NCI-H1092 (cell line): Measurements from ENCODE around the gene UTS2R.
"Not testable (repeated sequence)": the region's sequence is repeated elsewhere in the genome, so short reads cannot be mapped to it uniquely, and the experiment has no call there.

ENCODE experiments used
- DNase-seq: peaks from one replicate; lab custom pipeline; 2025; lab: John Stamatoyannopoulos, UW

UTS2R gene

GRCh38 chr17:82408938-82409318, 37.4 kb downstream of the UTS2R start:
- no peak for DNase-seq

DNA sequence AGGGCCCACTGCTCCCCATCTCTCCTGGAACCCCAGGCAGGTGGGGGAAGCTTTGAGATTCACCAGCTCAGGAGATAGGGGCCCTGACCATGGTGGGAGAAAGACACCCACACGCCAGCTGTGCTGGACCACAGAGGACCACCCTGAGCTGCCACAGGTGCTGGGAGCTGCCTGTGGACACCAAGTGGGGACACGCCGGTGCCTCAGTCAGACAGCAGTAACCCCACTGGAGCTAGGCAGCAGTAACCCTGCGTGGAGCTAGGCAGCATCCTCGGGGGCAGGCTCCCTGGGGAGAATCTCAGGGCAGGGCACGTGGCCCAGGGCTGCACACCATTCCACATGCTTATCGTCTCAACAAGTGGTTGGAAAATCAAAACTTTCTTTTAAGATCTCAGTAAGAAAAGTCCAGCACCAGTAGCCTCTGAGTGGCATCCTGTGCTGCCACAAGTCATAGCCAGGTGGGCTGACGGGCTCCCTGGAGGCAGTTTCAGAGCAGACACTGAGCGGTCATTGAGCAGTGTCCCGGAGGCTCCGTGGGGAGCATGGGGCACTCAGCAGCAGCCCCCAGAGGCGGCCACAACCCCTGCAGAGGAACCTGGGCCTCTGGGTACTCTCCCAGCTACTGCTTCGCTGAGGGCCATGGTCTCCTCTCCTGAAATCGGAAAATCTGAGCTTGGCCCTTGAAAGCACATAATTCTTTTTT, 38.6 kb downstream of the UTS2R start:
- DNase-seq: no peak

GRCh38 chr17:82411396-82412053, 40.0 kb downstream of the UTS2R start:
- DNase-seq: no peak

- DNase-seq: not testable (repeated sequence)
These were observed 40.5 kb downstream of the UTS2R start for GRCh38 chr17:82412081-82412480.

- DNase-seq: peak; percentile 86
These were observed 41.3 kb downstream of the UTS2R start for GRCh38 chr17:82412535-82413520.

- DNase-seq: peak; percentile 27
These were observed 43.1 kb downstream of the UTS2R start for GRCh38 chr17:82414548-82415281.

GRCh38 chr17:82415336-82415735, 43.8 kb downstream of the UTS2R start:
- DNase-seq: no peak

DNA sequence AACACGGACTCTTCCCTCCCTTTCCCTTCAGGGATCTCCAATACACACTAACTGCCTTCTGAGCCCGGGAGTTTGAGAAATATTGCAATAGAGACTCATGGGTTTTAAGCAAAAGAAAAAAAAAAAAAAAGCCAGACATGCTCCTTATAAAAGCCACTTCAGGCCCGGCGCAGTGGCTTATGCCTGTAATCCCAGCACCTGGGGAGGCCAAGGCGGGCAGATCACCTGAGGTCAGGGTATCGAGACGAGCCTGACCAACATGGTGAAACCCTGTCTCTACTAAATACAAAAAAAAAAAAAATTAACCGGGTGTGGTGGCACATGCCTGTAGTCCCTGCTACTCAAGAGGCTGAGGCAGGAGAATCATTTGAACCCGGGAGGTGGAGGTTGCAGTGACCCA, 44.2 kb downstream of the UTS2R start:
- no peak for DNase-seq

- DNase-seq: no peak
These were observed 44.7 kb downstream of the UTS2R start for GRCh38 chr17:82416264-82416663.

- no peak for DNase-seq
These were observed 45.2 kb downstream of the UTS2R start for GRCh38 chr17:82416771-82417170.

- peak; percentile 82 for DNase-seq
These were observed 46.7 kb downstream of the UTS2R start, which contains the start of the genes HEXD and OGFOD3 for GRCh38 chr17:82418001-82418986. Gene HEXD (plus strand): TSS chr17:82418347. CDS start chr17:82419800, 1,453 bp downstream. Gene OGFOD3 (minus strand): TSS chr17:82418586. CDS start chr17:82418485, 101 bp downstream.

GRCh38 chr17:82419540-82419939, 48.0 kb downstream of the UTS2R start:
- no peak for DNase-seq

- DNase-seq: no peak
These were observed 52.7 kb downstream of the UTS2R start for GRCh38 chr17:82424001-82424862.

GRCh38 chr17:82424863-82425159, 53.2 kb downstream of the UTS2R start:
- DNase-seq: no peak
